Dendritic cell treated with granulocyte-macrophage colony-stimulating factor and Interleukin-4, amounts not matched to agents 40 ng/mL and 50 ng/mL, for 4 days (primary cell): ENCODE results near the gene EEFSEC.

Experiments
- H3K27ac Mint-ChIP-seq: one replicate; pipeline ENCODE4 v1.8.0; 2022; ENCODE audit warnings: mild to moderate bottlenecking, mixed read lengths
- H3K27me3 Mint-ChIP-seq: one replicate; pipeline ENCODE4 v1.8.0; 2022; ENCODE audit warnings: mild to moderate bottlenecking, mixed read lengths
- H3K36me3 Mint-ChIP-seq: one replicate; pipeline ENCODE4 v1.8.0; 2022; ENCODE audit warnings: low read depth, mixed read lengths
- H3K4me1 Mint-ChIP-seq: one replicate; pipeline ENCODE4 v1.8.0; 2022; ENCODE audit warnings: low read depth, mixed read lengths
- H3K4me3 Mint-ChIP-seq: one replicate; pipeline ENCODE4 v1.8.0; 2022; ENCODE audit warnings: mild to moderate bottlenecking, moderate library complexity, mixed read lengths
- H3K9me3 Mint-ChIP-seq: one replicate; pipeline ENCODE4 v1.8.0; 2022; ENCODE audit warnings: mixed read lengths
- intact Hi-C: fragments of 100-400 bp; cut with micrococcal nuclease; formaldehyde crosslinking; loops from one replicate; pipeline ENCODE4 v1.15.0; 2022

EEFSEC gene

GRCh38 chr3:128432971-128433836 is 279.9 kb downstream of the EEFSEC start:
- Mint-ChIP-seq H3K27me3 (peaks cover 65% of the 10 kb centered on the region), H3K4me1 (peaks cover 9% of the 10 kb centered on the region), H3K36me3 (no peaks in the 10 kb centered on the region), H3K27ac (no peak overlapping the region), H3K9me3 (no peaks in the 10 kb centered on the region), H3K4me3 (no peak overlapping the region)
- intact Hi-C loops: no loop called here

GRCh38 chr3:128433837-128434165 is 280.5 kb downstream of the EEFSEC start:
- no peak overlapping the region for H3K4me3 Mint-ChIP-seq
- H3K9me3 Mint-ChIP-seq: no peaks in the 10 kb centered on the region
- H3K27ac Mint-ChIP-seq: no peak overlapping the region
- H3K27me3 Mint-ChIP-seq: peaks cover 65% of the 10 kb centered on the region
- intact Hi-C loops: no loop called here
- peaks cover 9% of the 10 kb centered on the region for H3K4me1 Mint-ChIP-seq
- H3K36me3 Mint-ChIP-seq: no peaks in the 10 kb centered on the region

DNA sequence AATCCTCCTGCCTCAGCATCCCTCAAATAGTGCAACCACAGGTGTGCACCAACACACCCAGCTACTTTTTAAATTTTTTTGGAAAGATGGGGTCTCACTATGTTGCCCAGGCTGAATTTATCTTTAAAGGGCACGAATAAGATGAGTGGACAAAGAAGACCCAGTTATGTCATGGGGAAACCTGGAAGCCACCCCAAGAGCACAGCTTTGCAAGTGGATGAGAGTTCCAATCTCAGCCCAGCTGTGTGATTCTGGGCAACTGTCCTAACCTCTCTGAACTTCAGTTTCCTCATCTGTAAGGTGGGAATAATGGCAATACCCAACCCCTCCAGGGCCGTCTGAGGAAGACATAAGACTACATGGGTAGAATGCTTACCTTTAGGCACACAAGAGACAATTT is 281.2 kb downstream of the EEFSEC start:
- Mint-ChIP-seq H3K27ac (no peak overlapping the region), H3K4me1 (peaks cover 9% of the 10 kb centered on the region), H3K9me3 (no peaks in the 10 kb centered on the region), H3K27me3 (peaks cover 71% of the 10 kb centered on the region), H3K4me3 (no peak overlapping the region), H3K36me3 (no peaks in the 10 kb centered on the region)
- intact Hi-C loops: no loop called here

DNA sequence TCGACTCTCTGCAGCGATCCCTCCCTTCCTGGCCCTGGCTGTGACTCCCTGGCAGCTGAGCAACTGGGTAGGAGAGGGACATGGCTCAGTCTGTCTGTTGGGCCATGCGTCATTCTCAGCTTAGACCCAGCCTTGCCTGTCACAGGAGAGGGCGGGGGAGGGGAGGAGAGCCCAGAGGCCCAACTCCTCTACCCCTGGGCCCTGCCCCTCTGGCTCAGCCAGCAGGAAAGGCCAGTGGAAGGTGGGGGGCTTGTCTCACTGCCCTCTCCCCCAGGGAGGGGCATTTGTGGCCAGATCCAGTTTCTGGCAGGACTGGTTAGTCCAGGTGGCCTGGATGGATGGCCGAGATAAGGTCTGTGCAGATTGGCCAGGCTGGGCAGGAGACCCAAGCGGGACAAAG is 281.8 kb downstream of the EEFSEC start:
- Mint-ChIP-seq H3K36me3 (no peaks in the 10 kb centered on the region), H3K9me3 (no peaks in the 10 kb centered on the region), H3K4me1 (peaks cover 9% of the 10 kb centered on the region), H3K4me3 (no peak overlapping the region), H3K27me3 (peaks cover 71% of the 10 kb centered on the region), H3K27ac (no peak overlapping the region)
- intact Hi-C loops: no loop called here

GRCh38 chr3:128435561-128435960 is 282.3 kb downstream of the EEFSEC start:
- intact Hi-C loops: no loop called here
- Mint-ChIP-seq H3K4me3 (no peak overlapping the region), H3K4me1 (peaks cover 9% of the 10 kb centered on the region), H3K27ac (no peak overlapping the region), H3K36me3 (no peaks in the 10 kb centered on the region), H3K9me3 (no peaks in the 10 kb centered on the region), H3K27me3 (peaks cover 70% of the 10 kb centered on the region)

- Mint-ChIP-seq H3K4me1 (peaks cover 9% of the 10 kb centered on the region), H3K9me3 (no peaks in the 10 kb centered on the region), H3K4me3 (no peak overlapping the region), H3K27me3 (peaks cover 65% of the 10 kb centered on the region), H3K36me3 (no peaks in the 10 kb centered on the region), H3K27ac (no peak overlapping the region)
- intact Hi-C loops: no loop called here
These were observed 282.9 kb downstream of the EEFSEC start for GRCh38 chr3:128436214-128436613.

DNA sequence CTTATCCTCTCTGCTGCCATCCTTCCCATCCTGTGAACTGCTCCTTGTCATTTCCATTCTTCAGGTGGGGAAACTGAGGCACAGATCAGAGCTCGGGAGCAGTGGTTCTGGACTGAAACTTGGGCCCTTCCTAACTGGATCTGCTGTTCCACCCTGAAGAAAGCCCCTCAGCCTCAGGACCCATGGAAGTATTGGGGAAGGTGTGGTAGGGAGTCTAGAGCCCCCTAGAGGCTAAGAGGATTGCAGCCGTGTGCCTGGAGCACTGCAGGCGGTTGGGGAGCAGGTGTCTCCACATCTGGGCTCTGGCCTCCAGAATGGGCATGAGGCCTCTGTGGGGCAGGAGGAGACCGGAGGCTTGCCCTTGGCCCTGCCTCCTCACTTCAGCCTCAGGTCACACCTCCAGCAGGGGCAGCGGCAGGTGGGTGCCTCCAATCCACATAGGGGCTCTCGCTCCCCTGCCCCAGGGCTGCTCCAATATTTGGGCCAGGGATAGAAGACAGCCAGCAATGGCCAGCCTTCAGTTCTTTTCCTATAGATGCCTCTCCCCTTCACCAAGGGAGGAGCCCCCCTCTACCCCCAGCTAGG is 285.3 kb downstream of the EEFSEC start:
- Mint-ChIP-seq H3K4me3 (no peak overlapping the region), H3K27ac (no peak overlapping the region), H3K27me3 (peaks cover 45% of the 10 kb centered on the region), H3K9me3 (no peaks in the 10 kb centered on the region), H3K4me1 (no peaks in the 10 kb centered on the region), H3K36me3 (no peaks in the 10 kb centered on the region)
- intact Hi-C loops: no loop called here

- Mint-ChIP-seq H3K27me3 (peaks cover 43% of the 10 kb centered on the region), H3K27ac (no peak overlapping the region), H3K4me3 (no peak overlapping the region), H3K9me3 (no peaks in the 10 kb centered on the region), H3K36me3 (no peaks in the 10 kb centered on the region), H3K4me1 (no peaks in the 10 kb centered on the region)
- intact Hi-C loops: no loop called here
These were observed 285.9 kb downstream of the EEFSEC start for GRCh38 chr3:128439226-128439625.

DNA sequence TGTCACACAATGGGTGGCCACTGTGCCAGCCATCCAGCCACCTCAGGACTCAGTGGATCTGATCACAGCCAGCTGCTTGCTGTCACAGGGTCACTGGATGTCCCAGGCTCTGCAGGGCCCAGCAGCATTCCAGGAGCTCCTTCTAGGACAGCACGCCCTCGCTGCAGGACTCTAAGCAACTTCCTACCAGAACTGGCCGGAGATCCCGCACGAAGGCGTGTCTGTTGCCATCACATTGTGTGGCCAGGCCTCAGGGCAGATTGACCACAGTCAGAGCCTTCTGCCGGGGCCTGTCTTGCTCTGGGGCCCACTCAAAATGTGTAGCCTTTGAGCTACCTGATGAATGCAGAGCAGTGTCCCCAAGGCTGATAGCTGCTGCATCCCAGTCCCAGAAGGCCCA is 288.8 kb downstream of the EEFSEC start:
- H3K4me1 Mint-ChIP-seq: no peaks in the 10 kb centered on the region
- no peaks in the 10 kb centered on the region for H3K9me3 Mint-ChIP-seq
- intact Hi-C loops: no loop called here
- H3K27me3 Mint-ChIP-seq: peaks cover 32% of the 10 kb centered on the region
- H3K4me3 Mint-ChIP-seq: no peak overlapping the region
- H3K27ac Mint-ChIP-seq: no peak overlapping the region
- no peaks in the 10 kb centered on the region for H3K36me3 Mint-ChIP-seq

GRCh38 chr3:128442949-128443348 is 289.7 kb downstream of the EEFSEC start:
- intact Hi-C loops: no loop called here
- Mint-ChIP-seq H3K4me1 (no peaks in the 10 kb centered on the region), H3K36me3 (no peaks in the 10 kb centered on the region), H3K27ac (no peak overlapping the region), H3K27me3 (peaks cover 34% of the 10 kb centered on the region), H3K9me3 (no peaks in the 10 kb centered on the region), H3K4me3 (no peak overlapping the region)

DNA sequence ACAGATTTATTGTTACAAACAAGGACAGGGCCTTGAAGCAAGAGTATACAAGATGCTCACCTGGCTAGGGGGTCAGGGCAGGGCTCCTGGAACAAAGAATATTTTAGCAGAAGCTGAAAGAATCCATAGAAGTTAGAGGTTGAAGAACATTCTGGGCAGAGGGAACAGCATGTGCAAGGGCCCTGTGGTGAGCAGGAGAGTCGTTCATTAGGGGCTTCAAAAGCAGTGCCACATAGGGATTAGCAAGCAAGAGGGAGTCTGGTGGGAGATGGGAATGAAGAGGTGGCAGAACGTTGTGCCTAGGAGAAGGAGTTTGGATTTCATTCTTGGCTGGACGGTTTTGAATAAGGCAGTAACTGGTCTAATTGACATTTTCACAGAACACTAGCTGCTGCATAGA is 290.5 kb downstream of the EEFSEC start:
- H3K4me1 Mint-ChIP-seq: peaks cover 4% of the 10 kb centered on the region
- no peaks in the 10 kb centered on the region for H3K36me3 Mint-ChIP-seq
- H3K4me3 Mint-ChIP-seq: no peak overlapping the region
- intact Hi-C loops: no loop called here
- H3K9me3 Mint-ChIP-seq: no peaks in the 10 kb centered on the region
- peaks cover 36% of the 10 kb centered on the region for H3K27me3 Mint-ChIP-seq
- no peak overlapping the region for H3K27ac Mint-ChIP-seq

DNA sequence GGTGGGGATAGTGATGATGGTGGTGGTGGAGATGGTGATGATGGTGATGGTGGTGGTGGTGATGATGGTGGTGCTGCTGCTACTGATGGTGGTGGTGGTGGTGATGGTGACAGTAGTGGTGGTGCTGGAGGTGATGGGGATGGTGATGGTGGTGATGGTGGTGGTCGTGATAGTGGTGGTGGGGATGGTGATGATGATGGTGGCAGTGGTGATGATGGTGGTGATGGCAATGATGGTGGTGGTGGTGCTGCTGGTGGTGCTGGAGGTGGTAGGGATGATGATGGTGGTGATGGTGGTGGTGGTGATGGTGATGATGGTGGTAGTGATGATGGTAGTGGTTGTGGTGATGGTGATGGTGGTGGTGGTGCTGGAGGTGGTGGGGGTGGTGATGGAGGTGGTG is 292.1 kb downstream of the EEFSEC start:
- Mint-ChIP-seq H3K27me3 (peaks cover 27% of the 10 kb centered on the region), H3K36me3 (no peaks in the 10 kb centered on the region), H3K27ac (no peak overlapping the region), H3K4me3 (no peak overlapping the region), H3K4me1 (peaks cover 4% of the 10 kb centered on the region), H3K9me3 (no peaks in the 10 kb centered on the region)
- intact Hi-C loops: no loop called here

- no peaks in the 10 kb centered on the region for H3K36me3 Mint-ChIP-seq
- peaks cover 35% of the 10 kb centered on the region for H3K27me3 Mint-ChIP-seq
- intact Hi-C loops: no loop called here
- no peak overlapping the region for H3K4me3 Mint-ChIP-seq
- no peak overlapping the region for H3K27ac Mint-ChIP-seq
- no peaks in the 10 kb centered on the region for H3K9me3 Mint-ChIP-seq
- peaks cover 4% of the 10 kb centered on the region for H3K4me1 Mint-ChIP-seq
These were observed 293.5 kb downstream of the EEFSEC start for GRCh38 chr3:128446821-128447220.

DNA sequence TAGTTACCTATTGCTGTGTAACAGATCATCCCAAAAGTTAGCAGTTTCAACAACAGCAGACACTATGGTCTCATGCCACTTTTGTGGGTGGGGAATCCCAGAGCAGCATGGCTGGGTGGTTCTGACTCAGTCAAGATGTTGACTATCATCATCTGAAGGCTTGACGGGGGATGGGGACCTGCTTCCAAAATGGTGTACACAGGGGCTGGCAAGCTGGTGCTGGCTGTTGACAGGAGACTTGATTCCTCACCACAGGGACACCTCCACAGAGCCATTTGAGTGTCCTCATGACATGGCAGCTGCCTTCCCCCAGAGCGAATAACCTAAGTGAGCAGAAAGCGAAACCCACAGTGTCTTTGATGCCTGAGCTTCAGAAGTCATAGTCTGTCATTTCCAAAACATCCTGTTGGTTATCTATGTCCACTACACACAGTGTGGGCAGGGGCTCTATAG is 294.3 kb downstream of the EEFSEC start:
- intact Hi-C loops: no loop called here

DNA sequence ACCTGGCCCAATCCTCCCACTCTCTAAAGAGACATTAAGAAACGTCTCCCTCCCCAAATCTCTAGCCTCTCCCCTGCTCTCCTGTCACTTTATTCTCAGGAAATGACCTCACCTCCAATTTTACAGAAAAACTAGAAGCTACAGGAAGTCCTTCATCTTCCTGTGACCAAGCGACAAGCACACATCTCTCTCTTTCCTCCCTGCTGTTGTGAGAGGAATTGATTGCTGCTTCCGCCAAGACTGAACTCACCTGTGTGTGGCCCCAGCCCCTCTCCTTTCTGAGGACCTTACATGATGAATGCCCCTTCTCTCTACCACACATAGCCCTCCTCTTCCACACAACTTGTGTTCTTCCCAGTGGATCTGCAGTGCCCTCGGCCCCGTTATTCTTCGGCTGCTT is 295.2 kb downstream of the EEFSEC start:
- no peak overlapping the region for H3K27ac Mint-ChIP-seq
- H3K9me3 Mint-ChIP-seq: no peaks in the 10 kb centered on the region
- H3K4me3 Mint-ChIP-seq: no peak overlapping the region
- peaks cover 47% of the 10 kb centered on the region for H3K27me3 Mint-ChIP-seq
- peaks cover 4% of the 10 kb centered on the region for H3K4me1 Mint-ChIP-seq
- intact Hi-C loops: no loop called here
- H3K36me3 Mint-ChIP-seq: no peaks in the 10 kb centered on the region

More for the DNA sequence above, 294.3 kb downstream of the EEFSEC start:
- H3K4me1 Mint-ChIP-seq: peaks cover 4% of the 10 kb centered on the region
- H3K36me3 Mint-ChIP-seq: no peaks in the 10 kb centered on the region
- H3K27ac Mint-ChIP-seq: no peak overlapping the region
- H3K4me3 Mint-ChIP-seq: no peak overlapping the region
- H3K27me3 Mint-ChIP-seq: peaks cover 41% of the 10 kb centered on the region
- no peaks in the 10 kb centered on the region for H3K9me3 Mint-ChIP-seq
